WTC11 (cell line): ENCODE results near the gene CTIF. TPM values are rescaled to one million over a fixed set of nuclear protein-coding genes. Genes with fewer than 3 reads are reported as not detected.
"Not testable (repeated sequence)": the region's sequence is repeated elsewhere in the genome, so short reads cannot be mapped to it uniquely, and the experiment has no call there.

Experiments
- ATAC-seq: fragments of 200-7000 bp; cut with Tn5 transposase; 2 replicates; pipeline ENCODE4 v1.10.0; 2021; ENCODE audit warnings: mild to moderate bottlenecking, moderate library complexity
- CTCF ChIA-PET: fragments of 300-600 bp; sonication (Branson Sonifier 250); formaldehyde crosslinking; loops from one replicate; lab custom pipeline; 2021; ENCODE audit warnings: antibody characterized with exemption; lab: Charles Lee
- POLR2A ChIA-PET: fragments of 350-600 bp; sonication (Branson Sonifier 250); formaldehyde crosslinking; loops from one replicate; lab custom pipeline; 2021; ENCODE audit warnings: antibody characterized with exemption; lab: Charles Lee
- DNase-seq: peaks from one replicate; pipeline ENCODE4 v3.0.0; 2021; ENCODE audit warnings: low spot score
- H3K27ac Mint-ChIP-seq: 2 replicates; pipeline ENCODE4 v1.8.0; 2021; ENCODE audit warnings: mixed read lengths
- H3K27me3 Mint-ChIP-seq: 2 replicates; pipeline ENCODE4 v1.8.0; 2021; ENCODE audit warnings: low read depth, mild to moderate bottlenecking, moderate library complexity, mixed read lengths
- H3K36me3 Mint-ChIP-seq: 2 replicates; pipeline ENCODE4 v1.8.0; 2021; ENCODE audit warnings: mixed read lengths
- H3K4me1 Mint-ChIP-seq: 2 replicates; pipeline ENCODE4 v1.8.0; 2022; ENCODE audit warnings: mixed read lengths
- H3K4me3 Mint-ChIP-seq: 2 replicates; pipeline ENCODE4 v1.8.0; 2021; ENCODE audit warnings: mild to moderate bottlenecking, moderate library complexity, mixed read lengths
- H3K9me3 Mint-ChIP-seq: 2 replicates; pipeline ENCODE4 v1.8.0; 2021; ENCODE audit warnings: mixed read lengths
- ATF1 ChIP-seq: sonication (generic); formaldehyde crosslinking; IDR thresholded peaks from 2 replicates; pipeline ENCODE4 v1.8.1; 2023; ENCODE audit warnings: mild to moderate bottlenecking, moderate library complexity, missing genetic modification reagents
- CREB1 ChIP-seq: sonication (generic); formaldehyde crosslinking; IDR thresholded peaks from 2 replicates; pipeline ENCODE4 v1.8.0; 2023; ENCODE audit warnings: mild to moderate bottlenecking, missing genetic modification reagents
- ERG ChIP-seq: fragments of 250-450 bp; sonication (Bioruptor Pico); IDR thresholded peaks from 2 replicates; pipeline ENCODE4 v1.8.0; 2021; ENCODE audit warnings: mild to moderate bottlenecking
- FOXP1 ChIP-seq: sonication (generic); formaldehyde crosslinking; IDR thresholded peaks from 2 replicates; pipeline ENCODE4 v1.8.0; 2022; ENCODE audit warnings: missing genetic modification reagents, mild to moderate bottlenecking, moderate library complexity, borderline replicate concordance
- GTF2I ChIP-seq: fragments of 250-450 bp; sonication (Bioruptor Pico); conservative IDR thresholded peaks from 2 replicates; pipeline ENCODE4 v1.4.0; 2021; ENCODE audit warnings: mild to moderate bottlenecking
- IRF2 ChIP-seq: sonication (generic); formaldehyde crosslinking; IDR thresholded peaks from 2 replicates; pipeline ENCODE4 v1.8.0; 2022; ENCODE audit warnings: low read depth, missing genetic modification reagents, borderline replicate concordance
- NR3C1 ChIP-seq: sonication (generic); formaldehyde crosslinking; conservative IDR thresholded peaks from 2 replicates; pipeline ENCODE4 v1.8.1; 2023; ENCODE audit warnings: low read depth, mild to moderate bottlenecking, missing genetic modification reagents
- PRDM15 ChIP-seq: sonication (generic); formaldehyde crosslinking; IDR thresholded peaks from 2 replicates; pipeline ENCODE4 v1.8.0; 2022; ENCODE audit warnings: missing genetic modification reagents
- RELA ChIP-seq: sonication (generic); formaldehyde crosslinking; IDR thresholded peaks from 2 replicates; pipeline ENCODE4 v1.8.1; 2022; ENCODE audit warnings: missing genetic modification reagents, mild to moderate bottlenecking, borderline replicate concordance
- ZBTB21 ChIP-seq: sonication (generic); formaldehyde crosslinking; IDR thresholded peaks from 2 replicates; pipeline ENCODE4 v1.8.1; 2023; ENCODE audit warnings: mild to moderate bottlenecking, missing genetic modification reagents, borderline replicate concordance
- ZNF138 ChIP-seq: sonication (generic); formaldehyde crosslinking; conservative IDR thresholded peaks from 2 replicates; pipeline ENCODE4 v1.8.1; 2022; ENCODE audit warnings: mild to moderate bottlenecking, moderate library complexity, missing genetic modification reagents
- total RNA-seq: library from RNA; stranded (reverse); gene quantifications from 3 replicates; pipeline ENCODE4 v1.2.3, GENCODE V29; 2021
- TF ChIP-seq, protein P1 (sequence below): sonication (generic); formaldehyde crosslinking; conservative IDR thresholded peaks from 2 replicates; pipeline ENCODE4 v1.8.1; 2022; ENCODE audit warnings: mild to moderate bottlenecking, missing genetic modification reagents
- TF ChIP-seq, protein P2 (sequence below): sonication (generic); formaldehyde crosslinking; IDR thresholded peaks from 2 replicates; pipeline ENCODE4 v1.8.1; 2023; ENCODE audit warnings: mild to moderate bottlenecking, missing genetic modification reagents
- TF ChIP-seq, protein P3 (sequence below): sonication (generic); formaldehyde crosslinking; IDR thresholded peaks from 2 replicates; pipeline ENCODE4 v1.8.1; 2022; ENCODE audit warnings: mild to moderate bottlenecking, moderate library complexity, missing genetic modification reagents
- TF ChIP-seq, protein P4 (sequence below): sonication (generic); formaldehyde crosslinking; IDR thresholded peaks from 2 replicates; pipeline ENCODE4 v1.8.1; 2023; ENCODE audit warnings: mild to moderate bottlenecking, missing genetic modification reagents, moderate library complexity

Gene CTIF
- total RNA-seq, 1 experiment from 2014 or later: 28.5 TPM

GRCh38 chr18:48504819-48505218 is 34.0 kb upstream of the CTIF start:
- Mint-ChIP-seq H3K27me3 (peaks cover 13% of the 10 kb centered on the region), H3K4me1 (no peaks in the 10 kb centered on the region), H3K4me3 (no peak overlapping the region), H3K9me3 (peaks cover 65% of the 10 kb centered on the region), H3K27ac (no peak overlapping the region), H3K36me3 (peaks cover 32% of the 10 kb centered on the region)
- CTCF ChIA-PET: interaction anchor here (1.2 kb wide), 1 partner anchor 160 kb away, joined by 4 read pairs; no protein-coding TSS in a partner anchor
- DNase-seq (no peak), ATAC-seq (no peak)
- POLR2A ChIA-PET: no interaction called here
- TF ChIP-seq FOXP1 (no peak), ZNF138 (CRISPR knock-in tag) (no peak)
- TF ChIP-seq, protein P1, sequence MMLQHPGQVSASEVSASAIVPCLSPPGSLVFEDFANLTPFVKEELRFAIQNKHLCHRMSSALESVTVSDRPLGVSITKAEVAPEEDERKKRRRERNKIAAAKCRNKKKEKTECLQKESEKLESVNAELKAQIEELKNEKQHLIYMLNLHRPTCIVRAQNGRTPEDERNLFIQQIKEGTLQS (CRISPR knock-in tag): no peak

DNA sequence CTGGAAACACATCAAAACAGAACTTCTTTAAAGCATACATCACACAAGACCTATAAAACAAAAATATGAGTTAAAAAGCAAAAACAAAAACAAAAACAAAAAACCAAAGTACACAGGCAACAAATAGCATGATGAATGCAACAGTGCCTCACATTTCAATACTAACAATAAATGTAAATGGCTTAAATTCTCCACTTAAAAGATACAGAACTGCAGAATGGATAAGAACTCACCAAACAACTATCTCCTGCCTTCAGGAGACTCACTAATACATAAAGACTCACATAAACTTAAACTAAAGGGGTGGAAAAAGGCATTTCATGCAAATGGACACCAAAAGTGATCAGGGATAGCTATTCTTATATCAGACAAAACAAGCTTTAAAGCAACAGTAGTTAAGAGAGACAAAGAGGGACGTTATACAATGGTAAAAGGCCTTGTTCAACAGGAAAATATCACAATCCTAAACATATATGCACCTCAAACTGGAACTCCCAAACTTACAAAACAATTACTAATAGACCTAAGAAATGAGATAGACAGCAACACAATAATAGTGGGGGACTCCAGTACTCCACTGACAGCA is 31.8 kb upstream of the CTIF start:
- H3K27ac Mint-ChIP-seq, ATAC-seq, DNase-seq, POLR2A ChIA-PET, H3K4me1 Mint-ChIP-seq, H3K4me3 Mint-ChIP-seq, H3K27me3 Mint-ChIP-seq: not testable (repeated sequence)
- Mint-ChIP-seq H3K9me3 (peaks cover 66% of the 10 kb centered on the region), H3K36me3 (peaks cover 32% of the 10 kb centered on the region)
- CTCF ChIA-PET: interaction anchor here (2.1 kb wide), 1 partner anchor 98 kb away, joined by 5 read pairs; no protein-coding TSS in a partner anchor
- TF ChIP-seq GTF2I: 0 out of 2 replicates have a peak, but pooled peaks have one; percentile 35

DNA sequence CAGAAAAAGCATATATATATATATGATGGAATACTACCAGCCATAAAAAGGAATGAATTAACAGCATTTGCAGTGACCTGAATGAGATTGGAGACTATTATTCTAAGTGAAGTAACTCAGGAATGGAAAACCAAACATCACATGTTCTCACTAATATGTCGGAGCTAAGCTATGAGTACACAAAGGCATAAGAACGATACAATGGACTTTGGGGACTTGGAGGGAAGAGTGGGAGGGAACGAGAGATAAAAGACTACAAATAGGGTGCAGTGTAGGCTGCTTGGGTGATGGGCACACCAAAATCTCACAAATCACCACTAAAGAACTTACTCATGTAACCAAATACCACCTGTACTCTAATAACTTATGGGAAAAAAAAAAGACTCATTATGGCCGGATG is 26.3 kb upstream of the CTIF start:
- H3K27ac Mint-ChIP-seq, H3K36me3 Mint-ChIP-seq, ATAC-seq, H3K27me3 Mint-ChIP-seq, H3K4me1 Mint-ChIP-seq, POLR2A ChIA-PET, CTCF ChIA-PET, H3K4me3 Mint-ChIP-seq, DNase-seq: not testable (repeated sequence)
- peaks cover 24% of the 10 kb centered on the region for H3K9me3 Mint-ChIP-seq

GRCh38 chr18:48514786-48515185 is 24.0 kb upstream of the CTIF start:
- no peak for TF ChIP-seq ERG (CRISPR knock-in tag)
- H3K4me3 Mint-ChIP-seq: no peak overlapping the region
- DNase-seq (no peak), ATAC-seq (no peak)
- H3K27me3 Mint-ChIP-seq: peaks cover 3% of the 10 kb centered on the region; the same call in 1 of the 2 replicates
- H3K9me3 Mint-ChIP-seq: peaks cover 2% of the 10 kb centered on the region
- H3K27ac Mint-ChIP-seq: no peak overlapping the region
- ChIA-PET CTCF (interaction anchor here (1.7 kb wide), 1 partner anchor 125 kb away, joined by 5 read pairs; no protein-coding TSS in a partner anchor), POLR2A (no interaction called here)
- H3K4me1 Mint-ChIP-seq: 0 out of 2 replicates have a peak, but pooled peaks cover 2% of the 10 kb centered on the region
- no peaks in the 10 kb centered on the region for H3K36me3 Mint-ChIP-seq

DNA sequence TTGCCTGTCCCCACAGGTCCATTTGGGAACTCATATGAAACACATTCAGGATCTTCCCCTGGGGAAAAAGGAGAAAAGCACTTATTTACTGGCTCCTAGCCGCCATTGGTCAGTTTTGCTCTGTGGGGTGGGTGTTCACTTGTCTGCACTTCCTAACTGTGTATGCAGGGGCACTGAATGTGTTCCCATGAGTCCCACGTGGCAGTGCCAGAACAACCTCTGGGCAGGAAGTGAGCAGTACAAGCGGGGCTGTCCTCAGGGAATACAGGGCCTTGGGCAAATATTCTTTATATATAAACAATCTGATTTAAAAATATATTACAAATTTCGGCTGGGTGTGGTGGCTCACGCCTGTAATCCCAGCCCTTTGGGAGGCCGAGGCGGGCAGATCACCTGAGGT is 21.8 kb upstream of the CTIF start:
- Mint-ChIP-seq H3K27ac (no peak overlapping the region), H3K4me1 (0 out of 2 replicates have a peak, but pooled peaks cover 2% of the 10 kb centered on the region), H3K36me3 (no peaks in the 10 kb centered on the region), H3K9me3 (no peaks in the 10 kb centered on the region), H3K27me3 (peaks cover 9% of the 10 kb centered on the region), H3K4me3 (no peak overlapping the region)
- ChIA-PET CTCF (no interaction called here), POLR2A (no interaction called here)
- DNase-seq (no peak), ATAC-seq (no peak)
- TF ChIP-seq NR3C1 (CRISPR knock-in tag) (no peak), PRDM15 (no peak), ATF1 (CRISPR knock-in tag) (no peak), CREB1 (CRISPR knock-in tag) (no peak), RELA (CRISPR knock-in tag) (no peak), IRF2 (no peak), ZBTB21 (no peak)
- TF ChIP-seq, protein P2, sequence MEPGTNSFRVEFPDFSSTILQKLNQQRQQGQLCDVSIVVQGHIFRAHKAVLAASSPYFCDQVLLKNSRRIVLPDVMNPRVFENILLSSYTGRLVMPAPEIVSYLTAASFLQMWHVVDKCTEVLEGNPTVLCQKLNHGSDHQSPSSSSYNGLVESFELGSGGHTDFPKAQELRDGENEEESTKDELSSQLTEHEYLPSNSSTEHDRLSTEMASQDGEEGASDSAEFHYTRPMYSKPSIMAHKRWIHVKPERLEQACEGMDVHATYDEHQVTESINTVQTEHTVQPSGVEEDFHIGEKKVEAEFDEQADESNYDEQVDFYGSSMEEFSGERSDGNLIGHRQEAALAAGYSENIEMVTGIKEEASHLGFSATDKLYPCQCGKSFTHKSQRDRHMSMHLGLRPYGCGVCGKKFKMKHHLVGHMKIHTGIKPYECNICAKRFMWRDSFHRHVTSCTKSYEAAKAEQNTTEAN (CRISPR knock-in tag): no peak
- TF ChIP-seq, protein P3, sequence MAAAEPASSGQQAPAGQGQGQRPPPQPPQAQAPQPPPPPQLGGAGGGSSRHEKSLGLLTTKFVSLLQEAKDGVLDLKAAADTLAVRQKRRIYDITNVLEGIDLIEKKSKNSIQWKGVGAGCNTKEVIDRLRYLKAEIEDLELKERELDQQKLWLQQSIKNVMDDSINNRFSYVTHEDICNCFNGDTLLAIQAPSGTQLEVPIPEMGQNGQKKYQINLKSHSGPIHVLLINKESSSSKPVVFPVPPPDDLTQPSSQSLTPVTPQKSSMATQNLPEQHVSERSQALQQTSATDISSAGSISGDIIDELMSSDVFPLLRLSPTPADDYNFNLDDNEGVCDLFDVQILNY (CRISPR knock-in tag): no peak
- TF ChIP-seq, protein P4, sequence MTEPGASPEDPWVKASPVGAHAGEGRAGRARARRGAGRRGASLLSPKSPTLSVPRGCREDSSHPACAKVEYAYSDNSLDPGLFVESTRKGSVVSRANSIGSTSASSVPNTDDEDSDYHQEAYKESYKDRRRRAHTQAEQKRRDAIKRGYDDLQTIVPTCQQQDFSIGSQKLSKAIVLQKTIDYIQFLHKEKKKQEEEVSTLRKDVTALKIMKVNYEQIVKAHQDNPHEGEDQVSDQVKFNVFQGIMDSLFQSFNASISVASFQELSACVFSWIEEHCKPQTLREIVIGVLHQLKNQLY (CRISPR knock-in tag): no peak
